Ovary (tissue), 9 donors: ENCODE results near the gene CASP2. TPM values are rescaled to one million over a fixed set of nuclear protein-coding genes. Genes with fewer than 3 reads are reported as not detected.

Experiments
- DNase-seq, 5 donors: peaks; one replicate each; pipeline ENCODE4 v3.0.0-alpha.2; 2019 to 2020
- H3K27ac ChIP-seq, 2 donors: fragments of 200-600 bp; one replicate each; pipeline versions ENCODE4 v1.5.1 to v1.8.0; 2019 to 2022
- H3K27me3 ChIP-seq: fragments of 200-600 bp; one replicate; pipeline ENCODE4 v1.8.0; 2022
- H3K36me3 ChIP-seq: fragments of 200-600 bp; sonication (generic); one replicate; pipeline ENCODE4 v1.5.1; 2019
- H3K4me1 ChIP-seq: one replicate; pipeline ENCODE4 v1.8.1; 2013; ENCODE audit warnings: mild to moderate bottlenecking, moderate library complexity; ENCODE audit not compliant: insufficient read depth
- H3K4me3 ChIP-seq: fragments of 200-600 bp; sonication (generic); one replicate; pipeline ENCODE4 v1.5.1; 2017
- H3K9me3 ChIP-seq, 2 donors: fragments of 200-600 bp in 1 of 2; sonication (generic) in 1 of 2; one replicate each; pipeline versions ENCODE4 v1.5.1 to v1.8.1; 2013 to 2019; ENCODE audit warnings: mild to moderate bottlenecking in 1 of 2, moderate library complexity in 1 of 2
- EP300 ChIP-seq: sonication (generic); formaldehyde crosslinking; IDR thresholded peaks from one replicate; pipeline ENCODE4 v1.6.1; 2017; ENCODE audit warnings: antibody characterized with exemption
- POLR2A ChIP-seq: fragments of 450-650 bp; IDR thresholded peaks from one replicate; pipeline ENCODE4 v1.6.1; 2017; ENCODE audit warnings: antibody characterized with exemption, mild to moderate bottlenecking, moderate library complexity
- WGBS, 3 donors: extraction: QIAGEN DNeasy Blood & Tissue Kit in 1 of 3; methylation state at CpG; one replicate each; pipeline versions ENCODE4 v1.1.5 to v1.1.7; 2013 to 2017; 5-methylcytosine and 5-hydroxymethylcytosine counted together
- intact Hi-C, 4 donors: fragments of 100-400 bp; cut with DNase I; formaldehyde crosslinking; loops; one replicate each; pipeline versions ENCODE4 v1.11.0 to v1.15.1; 2022 to 2023
- polyA plus RNA-seq, 2 donors: library from polyadenylated mRNA; stranded (reverse); fragments of 200-250 nt in 1 of 2; fragments of 350-450 nt in 1 of 2; fragmentation: Illumina TruSeq in 1 of 2; extraction: RNeasy Lipid Tissue Mini Kit (QIAGEN cat#74804) in 1 of 2; gene quantifications; one replicate each; pipeline ENCODE4 v1.2.3, GENCODE V29; 2013 to 2014
- total RNA-seq, 7 donors: library from RNA; depleted of rRNA in 2 of 7; stranded (reverse); fragments of >200 nt in 2 of 7; fragmentation: NEBNext Ultra II Directional in 3 of 7; extraction: Animal tissue kit (Norgen Biotek cat#: 25700) in 3 of 7; gene quantifications; one replicate each; pipeline versions ENCODE4 v1.1.0 to v1.2.4, GENCODE V29; 2016 to 2023
- TF ChIP-seq, protein P1 (sequence below), 3 donors: fragments of 450-650 bp in 2 of 3; fragments of 200-600 bp in 1 of 3; IDR thresholded peaks; one replicate each; pipeline versions ENCODE4 v1.5.1 to v1.8.0; 2016 to 2022; ENCODE audit warnings: antibody characterized with exemption in 3 of 3, mild to moderate bottlenecking in 1 of 3
- donor health status: DM: no; HTN: no; CAD: no; lungs with moderate emphysema.
- donor health status: DM: no; HTN: no; CAD: no.
- donor health status: Bipolar disorder and iron deficiency.
- donor health status: DM: yes; HTN: yes; CAD: no.
- donor health status: DM: no; HTN: no; CAD: no.
- donor health status: DM: yes; HTN: yes; CAD: no.

The CASP2 gene
- total and polyA plus RNA-seq, 9 donors, result 7.7 to 26.6 (median 23.0) TPM

DNA sequence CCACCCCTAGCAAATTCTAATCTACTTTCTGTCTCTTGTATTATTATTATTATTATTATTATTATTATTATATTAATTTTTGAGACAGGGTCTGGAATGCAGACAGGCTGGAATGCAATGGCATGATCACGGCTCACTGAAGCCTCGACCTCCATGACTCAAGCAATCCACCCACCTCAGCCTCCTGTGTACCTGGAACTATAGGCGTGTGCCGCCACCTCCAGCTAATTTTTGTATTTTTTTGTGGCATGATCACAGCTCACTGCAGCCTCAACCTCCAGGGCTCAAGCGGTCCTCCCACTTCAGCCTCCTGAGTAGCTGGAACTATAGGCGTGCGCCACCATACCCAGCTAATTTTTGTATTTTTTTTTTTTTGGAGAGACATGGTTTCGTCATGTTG is 6.0 kb upstream of the CASP2 start:
- H3K27ac ChIP-seq, result no peak overlapping the region
- peaks cover 3% of the 10 kb centered on the region for H3K4me1 ChIP-seq
- H3K9me3 ChIP-seq, result no peaks in the 10 kb centered on the region
- no peaks in the 10 kb centered on the region for H3K36me3 ChIP-seq
- no peak for DNase-seq
- WGBS, 3 donors, result 95 to 97% (median 97%) methylated on average over 8 of the region's 8 CpGs
- no peak for TF ChIP-seq POLR2A
- TF ChIP-seq EP300, result no peak
- TF ChIP-seq, protein P1, sequence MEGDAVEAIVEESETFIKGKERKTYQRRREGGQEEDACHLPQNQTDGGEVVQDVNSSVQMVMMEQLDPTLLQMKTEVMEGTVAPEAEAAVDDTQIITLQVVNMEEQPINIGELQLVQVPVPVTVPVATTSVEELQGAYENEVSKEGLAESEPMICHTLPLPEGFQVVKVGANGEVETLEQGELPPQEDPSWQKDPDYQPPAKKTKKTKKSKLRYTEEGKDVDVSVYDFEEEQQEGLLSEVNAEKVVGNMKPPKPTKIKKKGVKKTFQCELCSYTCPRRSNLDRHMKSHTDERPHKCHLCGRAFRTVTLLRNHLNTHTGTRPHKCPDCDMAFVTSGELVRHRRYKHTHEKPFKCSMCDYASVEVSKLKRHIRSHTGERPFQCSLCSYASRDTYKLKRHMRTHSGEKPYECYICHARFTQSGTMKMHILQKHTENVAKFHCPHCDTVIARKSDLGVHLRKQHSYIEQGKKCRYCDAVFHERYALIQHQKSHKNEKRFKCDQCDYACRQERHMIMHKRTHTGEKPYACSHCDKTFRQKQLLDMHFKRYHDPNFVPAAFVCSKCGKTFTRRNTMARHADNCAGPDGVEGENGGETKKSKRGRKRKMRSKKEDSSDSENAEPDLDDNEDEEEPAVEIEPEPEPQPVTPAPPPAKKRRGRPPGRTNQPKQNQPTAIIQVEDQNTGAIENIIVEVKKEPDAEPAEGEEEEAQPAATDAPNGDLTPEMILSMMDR (IDR thresholded peaks at IDR 0.05), result no peak
- H3K27me3 ChIP-seq, result no peaks in the 10 kb centered on the region
- H3K4me3 ChIP-seq, result no peak overlapping the region
- intact Hi-C loops, result no loop called here

- no peaks in the 10 kb centered on the region for H3K36me3 ChIP-seq
- no peak overlapping the region for H3K27ac ChIP-seq
- intact Hi-C loops, result no loop called here
- WGBS, 3 donors, result 85 to 88% (median 86%) methylated on average over 4 of the region's 4 CpGs
- DNase-seq, result no peak
- TF ChIP-seq EP300 (no peak), POLR2A (no peak)
- TF ChIP-seq, protein P1 (IDR thresholded peaks at IDR 0.05), result no peak
- no peaks in the 10 kb centered on the region for H3K9me3 ChIP-seq
- H3K4me3 ChIP-seq, result no peak overlapping the region
- peaks cover 3% of the 10 kb centered on the region for H3K4me1 ChIP-seq
- H3K27me3 ChIP-seq, result no peaks in the 10 kb centered on the region
Measured at GRCh38 chr7:143283381-143283780, 4.8 kb upstream of the CASP2 start.

GRCh38 chr7:143284591-143285469 is 3.3 kb upstream of the CASP2 start, which contains the start of gene TMEM139:
TSS of gene TMEM139 (plus strand) at chr7:143284958. CDS start at chr7:143285958, 1,000 bp downstream.
- Histone ChIP-seq H3K27ac (no peak within 1 kb of the TSS), H3K36me3 (no peaks in the 10 kb centered on the region), H3K27me3 (no peaks in the 10 kb centered on the region), H3K9me3 (no peaks in the 10 kb centered on the region), H3K4me1 (no peaks in the 10 kb centered on the region), H3K4me3 (no peak within 1 kb of the TSS)
- intact Hi-C loops, result no loop called here
- DNase-seq, result no peak
- WGBS, 3 donors, result 62 to 81% (median 68%) methylated on average over 18 to 19 of the region's 19 CpGs
- TF ChIP-seq, protein P1 (IDR thresholded peaks at IDR 0.05), result no peak
- no peak for TF ChIP-seq EP300
- no peak for TF ChIP-seq POLR2A

GRCh38 chr7:143285470-143285778 is 2.7 kb upstream of the CASP2 start:
- no peak overlapping the region for H3K27ac ChIP-seq
- WGBS, 3 donors, result 68 to 71% (median 70%) methylated on average over 3 of the region's 3 CpGs

More at GRCh38 chr7:143285470-143285778, 2.7 kb upstream of the CASP2 start:
- intact Hi-C loops, result no loop called here
- Histone ChIP-seq H3K4me3 (no peak overlapping the region), H3K27me3 (no peaks in the 10 kb centered on the region), H3K4me1 (no peaks in the 10 kb centered on the region), H3K36me3 (no peaks in the 10 kb centered on the region), H3K9me3 (no peaks in the 10 kb centered on the region)
- DNase-seq, result no peak
- TF ChIP-seq, protein P1 (IDR thresholded peaks at IDR 0.05), result no peak
- TF ChIP-seq POLR2A (no peak), EP300 (no peak)
